Endothelial cell of umbilical vein (primary cell): ENCODE results near the gene PCNT. TPM values are rescaled to one million over a fixed set of nuclear protein-coding genes. Genes with fewer than 3 reads are reported as not detected.

Source experiments
- BruUV-seq: library from RNA; stranded (reverse); fragments of 400-500 nt; replicated peaks from 2 replicates; lab custom pipeline; 2021; lab: Mats Ljungman, UMichigan
- CTCF ChIA-PET: fragments of 300-600, 350-600 bp; sonication (Branson Sonifier 250); formaldehyde crosslinking; loops from one replicate; lab custom pipeline; 2021; ENCODE audit warnings: antibody characterized with exemption, inconsistent platforms; lab: Charles Lee
- POLR2A ChIA-PET: fragments of 300-600, 350-600 bp; sonication (Branson Sonifier 250); formaldehyde crosslinking; loops from one replicate; lab custom pipeline; 2021; ENCODE audit warnings: antibody characterized with exemption, inconsistent platforms; lab: Charles Lee
- DNase-seq: peaks from one replicate; pipeline ENCODE4 v3.0.0-alpha.2; 2011; ENCODE audit warnings: low read depth, low spot score
- FAIRE-seq: peaks from 2 replicates; lab custom pipeline; 2011; peaks lifted over from hg19 to GRCh38; lab: Jason Lieb, UNC
- H2AFZ ChIP-seq: 2 replicates; pipeline ENCODE4 v1.6.0; 2012; ENCODE audit warnings: low read depth, low read length, control low read depth, inconsistent platforms
- H3K27ac ChIP-seq: 2 replicates; pipeline ENCODE4 v1.5.1; 2011; ENCODE audit warnings: low read depth, mild to moderate bottlenecking, control low read depth, low read length, moderate library complexity; ENCODE audit not compliant: insufficient read depth
- H3K27me3 ChIP-seq, 2 experiments: 2 replicates each; pipeline versions ENCODE4 v1.6.0 to v1.6.1; 2011; ENCODE audit warnings: low read length in 2 of 2, mixed read lengths in 1 of 2; ENCODE audit not compliant: control insufficient read depth in 2 of 2, insufficient read depth in 2 of 2
- H3K36me3 ChIP-seq, 2 experiments: 2 replicates in 1 of 2; 3 replicates in 1 of 2; pipeline ENCODE4 v1.5.1; 2011; ENCODE audit warnings: low read length in 2 of 2, mild to moderate bottlenecking in 1 of 2, moderate library complexity in 1 of 2; ENCODE audit not compliant: control insufficient read depth in 2 of 2, insufficient read depth in 2 of 2; ENCODE audit errors: extremely low read depth in 1 of 2
- H3K4me1 ChIP-seq: 3 replicates; pipeline ENCODE4 v1.5.1; 2011; ENCODE audit warnings: mild to moderate bottlenecking, low read length; ENCODE audit not compliant: control insufficient read depth, insufficient read depth; ENCODE audit errors: extremely low read depth
- H3K4me2 ChIP-seq: 2 replicates; pipeline ENCODE4 v1.6.1; 2011; ENCODE audit warnings: low read length, control low read depth, mixed read lengths; ENCODE audit not compliant: insufficient read depth
- H3K4me3 ChIP-seq, 3 experiments: fragments of 200-600 bp in 1 of 3; sonication (generic), shearing (Covaris generic) in 1 of 3; replicated peaks in 1 of 3; 2 replicates each; pipeline ENCODE4 v1.5.1; 2011 to 2016; ENCODE audit warnings: control low read depth in 3 of 3, low read length in 3 of 3, mild to moderate bottlenecking in 2 of 3, inconsistent platforms in 1 of 3, low read depth in 1 of 3, moderate library complexity in 1 of 3; ENCODE audit not compliant: insufficient read depth in 1 of 3
- H3K79me2 ChIP-seq: 2 replicates; pipeline ENCODE4 v1.6.0; 2012; ENCODE audit warnings: low read length, inconsistent platforms; ENCODE audit not compliant: control insufficient read depth, insufficient read depth
- H3K9ac ChIP-seq: replicated peaks from 2 replicates; pipeline ENCODE3; 2011; ENCODE audit warnings: low read length, control low read depth; ENCODE audit not compliant: insufficient read depth; ENCODE audit errors: extremely low read depth
- H3K9me1 ChIP-seq: replicated peaks from 3 replicates; pipeline ENCODE4 v1.6.0; 2011; ENCODE audit warnings: mild to moderate bottlenecking, low read length; ENCODE audit not compliant: control insufficient read depth, insufficient read depth; ENCODE audit errors: extremely low read depth
- H3K9me3 ChIP-seq: replicated peaks from 2 replicates; pipeline ENCODE4 v1.5.1; 2012; ENCODE audit warnings: low read length, inconsistent platforms; ENCODE audit not compliant: control insufficient read depth, insufficient read depth
- H4K20me1 ChIP-seq: replicated peaks from 2 replicates; pipeline ENCODE3; 2011; ENCODE audit warnings: mild to moderate bottlenecking, low read length; ENCODE audit not compliant: control insufficient read depth, insufficient read depth; ENCODE audit errors: extremely low read depth
- EZH2 ChIP-seq: IDR thresholded peaks from 2 replicates; pipeline ENCODE4 v1.6.1; 2012; ENCODE audit warnings: borderline replicate concordance, low read depth, mild to moderate bottlenecking, moderate library complexity, low read length, inconsistent platforms; ENCODE audit not compliant: severe bottlenecking
- FOS ChIP-seq: IDR thresholded peaks from 2 replicates; pipeline ENCODE4 v1.6.1; 2011; ENCODE audit warnings: mild to moderate bottlenecking, low read length, moderate library complexity, borderline replicate concordance; ENCODE audit not compliant: insufficient read depth
- GATA2 ChIP-seq: IDR thresholded peaks from 2 replicates; pipeline ENCODE4 v1.7.0; 2011; ENCODE audit warnings: low read depth, mild to moderate bottlenecking, moderate library complexity, mixed read lengths, low read length; ENCODE audit not compliant: insufficient read length, insufficient read depth
- JUN ChIP-seq: IDR thresholded peaks from 2 replicates; pipeline ENCODE4 v1.6.1; 2011; ENCODE audit warnings: borderline replicate concordance, low read depth; ENCODE audit not compliant: insufficient read length, insufficient read depth
- MYC ChIP-seq: IDR thresholded peaks from one replicate; pipeline ENCODE4 v1.6.1; 2011; ENCODE audit warnings: mild to moderate bottlenecking, low read depth, low read length
- POLR2A ChIP-seq: IDR thresholded peaks from 2 replicates; pipeline ENCODE4 v1.6.1; 2012; ENCODE audit warnings: low read depth, mild to moderate bottlenecking, control low read depth, low read length
- POLR2AphosphoS5 ChIP-seq: IDR thresholded peaks from 2 replicates; pipeline ENCODE4 v1.6.1; 2012; ENCODE audit warnings: low read depth, mild to moderate bottlenecking, control low read depth, low read length, moderate library complexity; ENCODE audit not compliant: insufficient read depth
- dilution Hi-C: fragments of 300-500 bp; cut with MboI; formaldehyde crosslinking; loops from one replicate; pipeline ENCODE4 v1.15.0; 2019; ENCODE audit warnings: low sequenced_read_pairs; ENCODE audit not compliant: extremely low pct_ligation_motif_present
- intact Hi-C: fragments of 100-400 bp; cut with micrococcal nuclease; formaldehyde crosslinking; loops from one replicate; pipeline ENCODE4 v1.10.0; 2022
- polyA plus RNA-seq, 4 experiments: library from polyadenylated mRNA; depleted of rRNA in 3 of 4; stranded (reverse) in 3 of 4; unstranded in 1 of 4; fragments of >200 nt; gene quantifications; 2 replicates each; pipeline versions ENCODE4 v1.2.1 to v1.2.3, GENCODE V29; 2011 to 2012; ENCODE audit warnings: missing spikeins in 1 of 4
- total RNA-seq: library from RNA; stranded (reverse); gene quantifications from 2 replicates; pipeline ENCODE4 v1.2.3, GENCODE V29; 2021
- TF ChIP-seq, protein P1 (sequence below): IDR thresholded peaks from 2 replicates; pipeline ENCODE4 v1.6.1; 2011; ENCODE audit not compliant: insufficient read depth, insufficient read length
- TF ChIP-seq, protein P2 (sequence below), 2 donors: IDR thresholded peaks; 1 replicate in 1 of 2; 2 replicates in 1 of 2; pipeline ENCODE4 v1.5.1; 2011; ENCODE audit warnings: low read length in 2 of 2, mild to moderate bottlenecking in 2 of 2, moderate library complexity in 2 of 2, control low read depth in 1 of 2, inconsistent platforms in 1 of 2, low read depth in 1 of 2; ENCODE audit not compliant: insufficient read depth in 1 of 2; ENCODE audit errors: extremely low read depth in 1 of 2

The PCNT gene
- total and polyA plus RNA-seq, 2 donors (not counting 3 experiments of a cell fraction or from before 2014, with no cell fraction given): 9.6 to 49.5 TPM

DNA sequence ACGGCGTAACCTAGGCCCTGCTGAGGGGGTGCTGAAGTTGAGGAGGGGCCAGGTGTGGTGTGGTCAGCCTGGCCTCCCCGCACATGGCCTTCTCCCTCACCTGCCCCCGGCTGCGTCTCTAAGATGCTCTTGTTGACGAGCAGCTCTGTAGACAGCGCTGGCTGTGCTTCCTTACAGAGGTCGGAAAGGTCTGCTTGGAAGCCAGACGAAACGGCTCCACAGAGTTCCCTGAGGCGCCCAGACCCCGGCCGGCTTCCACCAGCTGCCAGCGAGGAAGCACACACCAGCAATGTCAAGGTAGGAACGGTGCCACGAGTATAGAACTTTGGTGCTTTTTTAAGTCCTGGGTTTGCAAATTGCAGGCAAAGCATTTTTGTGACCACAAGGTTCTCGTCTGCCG is 116.0 kb downstream of the PCNT start:
- DNase-seq (no peak), FAIRE-seq (no peak)
- TF ChIP-seq, protein P1, sequence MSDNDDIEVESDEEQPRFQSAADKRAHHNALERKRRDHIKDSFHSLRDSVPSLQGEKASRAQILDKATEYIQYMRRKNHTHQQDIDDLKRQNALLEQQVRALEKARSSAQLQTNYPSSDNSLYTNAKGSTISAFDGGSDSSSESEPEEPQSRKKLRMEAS: no peak
- H2AFZ ChIP-seq: no peak overlapping the region
- no peak overlapping the region for H3K27ac ChIP-seq
- POLR2A ChIA-PET: no interaction called here
- H4K20me1 ChIP-seq: no peaks in the 10 kb centered on the region
- no peaks in the 10 kb centered on the region for H3K9me3 ChIP-seq
- no peaks in the 10 kb centered on the region for H3K79me2 ChIP-seq
- intact Hi-C loops (no loop called here), dilution Hi-C loops (no loop called here)
- H3K4me1 ChIP-seq: no peaks in the 10 kb centered on the region
- H3K4me2 ChIP-seq: no peak overlapping the region
- no peak overlapping the region for H3K4me3 ChIP-seq
- BruUV-seq: no TSS peak
- H3K36me3 ChIP-seq: peaks cover 10 to 35% of the 10 kb centered on the region in 2 experiments
- CTCF ChIA-PET: no interaction called here
- no peaks in the 10 kb centered on the region for H3K27me3 ChIP-seq
- H3K9me1 ChIP-seq: no peaks in the 10 kb centered on the region
- H3K9ac ChIP-seq: no peak overlapping the region

DNA sequence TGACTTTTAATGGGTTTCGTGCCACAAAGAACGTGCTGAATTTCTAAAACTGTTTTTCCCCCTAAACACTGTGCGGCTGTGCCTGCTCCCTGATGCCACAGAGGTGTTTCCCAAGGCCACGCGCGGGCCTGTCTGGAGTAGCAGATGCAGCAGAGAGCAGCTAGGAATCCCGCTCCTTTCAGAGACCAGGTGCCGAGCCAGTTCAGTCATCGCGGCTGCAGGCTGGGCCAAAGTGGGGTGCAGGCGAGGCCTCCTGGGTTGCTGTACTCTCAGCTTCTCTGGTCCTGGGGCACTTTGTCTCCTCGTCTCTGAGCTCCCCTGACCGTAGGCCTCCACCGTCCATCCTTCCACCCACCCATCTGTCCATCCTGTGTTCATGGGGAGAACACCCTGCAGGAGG is 117.4 kb downstream of the PCNT start:
- Histone ChIP-seq H3K9ac (no peak overlapping the region), H2AFZ (no peak overlapping the region), H3K9me3 (no peaks in the 10 kb centered on the region), H3K4me3 (no peak overlapping the region), H3K27me3 (no peaks in the 10 kb centered on the region), H3K9me1 (no peaks in the 10 kb centered on the region), H3K4me2 (no peak overlapping the region), H3K27ac (no peak overlapping the region), H3K4me1 (no peaks in the 10 kb centered on the region), H3K36me3 (peaks cover 12 to 32% of the 10 kb centered on the region in 2 experiments), H3K79me2 (no peaks in the 10 kb centered on the region), H4K20me1 (no peaks in the 10 kb centered on the region)
- intact Hi-C loops (no loop called here), dilution Hi-C loops (no loop called here)
- no peak for FAIRE-seq
- no peak for TF ChIP-seq MYC
- no peak for TF ChIP-seq GATA2
- no peak for TF ChIP-seq POLR2A
- TF ChIP-seq, protein P2, sequence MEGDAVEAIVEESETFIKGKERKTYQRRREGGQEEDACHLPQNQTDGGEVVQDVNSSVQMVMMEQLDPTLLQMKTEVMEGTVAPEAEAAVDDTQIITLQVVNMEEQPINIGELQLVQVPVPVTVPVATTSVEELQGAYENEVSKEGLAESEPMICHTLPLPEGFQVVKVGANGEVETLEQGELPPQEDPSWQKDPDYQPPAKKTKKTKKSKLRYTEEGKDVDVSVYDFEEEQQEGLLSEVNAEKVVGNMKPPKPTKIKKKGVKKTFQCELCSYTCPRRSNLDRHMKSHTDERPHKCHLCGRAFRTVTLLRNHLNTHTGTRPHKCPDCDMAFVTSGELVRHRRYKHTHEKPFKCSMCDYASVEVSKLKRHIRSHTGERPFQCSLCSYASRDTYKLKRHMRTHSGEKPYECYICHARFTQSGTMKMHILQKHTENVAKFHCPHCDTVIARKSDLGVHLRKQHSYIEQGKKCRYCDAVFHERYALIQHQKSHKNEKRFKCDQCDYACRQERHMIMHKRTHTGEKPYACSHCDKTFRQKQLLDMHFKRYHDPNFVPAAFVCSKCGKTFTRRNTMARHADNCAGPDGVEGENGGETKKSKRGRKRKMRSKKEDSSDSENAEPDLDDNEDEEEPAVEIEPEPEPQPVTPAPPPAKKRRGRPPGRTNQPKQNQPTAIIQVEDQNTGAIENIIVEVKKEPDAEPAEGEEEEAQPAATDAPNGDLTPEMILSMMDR (IDR thresholded peaks at IDR 0.05; ENCODE audit: extremely low read depth in 1 of 2, insufficient read depth in 1 of 2, low read depth in 1 of 2, low read length in 2 of 2): no peak
- TF ChIP-seq FOS: no peak
- TF ChIP-seq EZH2: no peak
- TF ChIP-seq JUN: no peak
- TF ChIP-seq, protein P1: no peak
- no peak for TF ChIP-seq POLR2AphosphoS5
- no TSS peak for BruUV-seq
- ChIA-PET CTCF (no interaction called here), POLR2A (no interaction called here)
- no peak for DNase-seq
